ENCODE measurements around the gene KIAA1191.
A peak's percentile ranks its signal among the peaks of the same experiment; 100 is the strongest.

KIAA1191 gene

DNA sequence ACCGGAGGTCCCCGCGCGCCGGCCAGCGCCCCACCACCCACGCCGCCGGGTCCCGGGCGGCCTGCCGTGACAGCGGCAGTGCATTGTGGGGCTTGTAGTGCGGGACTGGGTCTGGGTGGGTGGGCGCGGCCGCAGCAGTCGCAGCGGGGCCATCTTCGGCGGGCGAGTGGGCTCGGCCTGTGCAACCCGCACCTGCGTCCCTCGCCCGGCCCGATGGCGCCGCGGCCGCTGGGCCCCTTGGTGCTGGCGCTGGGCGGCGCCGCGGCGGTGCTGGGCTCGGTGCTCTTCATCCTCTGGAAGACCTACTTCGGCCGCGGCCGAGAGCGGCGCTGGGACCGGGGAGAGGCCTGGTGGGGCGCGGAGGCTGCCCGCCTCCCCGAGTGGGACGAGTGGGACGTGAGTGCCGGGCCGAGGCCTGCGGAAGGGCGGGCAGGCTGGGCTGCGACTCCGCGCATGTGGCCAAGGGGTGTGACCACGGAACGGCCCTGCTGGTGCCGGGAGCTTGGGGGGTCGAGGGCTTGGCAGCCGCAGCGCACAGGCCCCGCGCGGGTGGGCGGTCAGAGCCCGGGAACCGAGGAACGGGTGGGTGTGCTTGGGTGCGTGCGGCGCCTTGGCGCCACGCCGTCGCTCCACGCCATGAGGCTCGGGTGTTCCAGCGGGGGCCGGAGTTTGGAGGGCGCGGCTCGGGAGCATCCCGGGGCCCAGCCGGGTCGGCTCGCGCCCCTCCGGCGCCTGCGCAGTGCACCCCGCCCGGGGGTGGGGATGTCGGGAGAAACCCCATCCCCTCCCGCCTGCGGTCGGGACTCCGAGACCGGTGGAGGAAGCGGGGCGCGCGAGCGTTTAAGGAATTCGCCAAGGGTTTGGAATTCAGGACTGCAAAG is 4.0 kb upstream of the KIAA1191 start, which contains the start of gene ARL10:
ARL10 (plus strand) TSS at position 137 of the 881 bp plus-strand sequence; CDS start at position 214, 77 bp downstream.
- peak; percentile 78 for DNase-seq

DNA sequence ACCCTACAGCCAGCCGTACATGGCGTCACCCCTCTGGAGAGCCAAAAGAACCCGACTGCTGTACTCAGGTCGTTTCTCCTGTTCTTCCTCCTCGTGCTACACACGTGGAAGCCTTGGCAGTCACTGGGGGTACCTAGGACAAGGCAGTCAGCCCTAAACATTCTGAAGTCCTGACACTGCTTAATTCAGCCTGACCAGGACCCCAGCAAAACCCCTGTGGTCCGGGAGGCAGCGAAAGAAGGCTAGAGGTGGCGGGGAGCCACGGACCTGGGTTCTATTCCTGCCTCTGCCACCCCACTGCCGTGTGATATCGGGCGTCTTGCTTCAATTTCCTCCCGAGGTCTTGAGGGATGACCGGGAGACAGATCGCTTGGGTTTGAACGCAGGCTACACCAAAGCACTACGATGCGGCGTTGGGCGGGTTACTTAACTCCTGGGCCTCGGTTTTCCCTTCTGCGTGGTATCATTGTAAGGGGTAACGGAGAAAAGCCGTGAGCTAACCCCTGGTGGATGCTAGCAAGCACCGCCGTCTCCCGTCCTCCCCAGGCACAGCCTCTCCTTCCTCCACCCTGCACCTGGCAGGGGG is 3.3 kb upstream of the KIAA1191 start:
- no peak for DNase-seq

DNA sequence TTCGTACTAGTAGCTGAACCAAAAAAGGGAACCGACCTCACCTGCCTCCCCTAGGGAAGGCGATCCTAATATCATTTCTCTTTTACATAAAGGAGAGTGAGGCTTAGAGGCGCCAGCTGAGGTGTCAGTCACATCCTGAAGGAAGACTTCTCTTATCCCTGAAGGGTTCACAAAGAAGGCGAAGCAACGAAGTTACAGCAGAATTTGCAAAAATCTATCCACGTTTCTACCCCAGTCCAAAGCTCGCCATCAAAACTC is 598 bp upstream of the KIAA1191 start:
- no peak for DNase-seq

DNA sequence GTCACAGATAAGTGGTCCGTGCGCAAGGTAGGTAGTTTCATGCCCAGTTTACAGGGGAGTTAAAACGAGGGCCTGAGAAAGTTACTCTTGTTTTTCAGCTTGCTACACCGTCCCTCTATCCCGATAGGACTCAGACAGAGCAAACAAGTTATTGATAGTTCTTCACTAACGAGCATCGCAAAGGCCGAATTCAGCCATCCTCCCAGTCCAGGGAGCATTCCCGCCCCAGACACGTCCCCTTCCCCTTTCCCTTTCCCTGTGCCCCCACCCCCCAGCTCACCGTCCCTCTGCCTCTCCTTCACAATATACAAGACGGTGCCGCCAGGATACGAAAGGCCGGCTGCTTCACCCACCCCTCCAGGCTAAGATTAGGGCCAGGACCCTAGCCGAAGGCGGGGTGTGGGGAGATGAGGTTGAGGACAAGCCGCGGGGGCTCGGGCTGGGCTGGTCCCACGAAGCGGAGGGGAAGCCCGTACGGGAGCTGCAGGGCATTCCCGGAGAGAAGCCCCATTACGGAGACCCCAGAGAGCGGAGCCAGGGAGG is 599 bp downstream of the KIAA1191 start:
- DNase-seq, result no peak

DNA sequence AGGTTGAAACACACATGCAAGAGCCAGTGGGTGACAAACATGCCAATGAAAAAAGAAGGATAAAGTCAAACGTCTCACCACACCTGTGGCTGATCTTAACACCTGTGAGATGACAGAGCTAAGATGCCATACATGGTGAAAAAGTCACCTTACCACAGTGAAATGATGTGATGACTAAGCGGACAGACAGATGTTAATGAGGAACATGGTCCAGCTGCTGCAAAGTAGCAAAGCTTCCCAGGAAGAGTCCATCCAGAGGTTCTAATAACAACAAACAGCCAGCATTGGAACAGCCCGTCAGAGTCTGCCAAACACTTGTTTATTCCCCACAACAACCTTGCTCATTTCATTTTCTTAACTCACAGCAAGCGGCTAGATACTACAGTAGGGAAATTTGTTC is 1.9 kb downstream of the KIAA1191 start:
- no peak for DNase-seq

DNA sequence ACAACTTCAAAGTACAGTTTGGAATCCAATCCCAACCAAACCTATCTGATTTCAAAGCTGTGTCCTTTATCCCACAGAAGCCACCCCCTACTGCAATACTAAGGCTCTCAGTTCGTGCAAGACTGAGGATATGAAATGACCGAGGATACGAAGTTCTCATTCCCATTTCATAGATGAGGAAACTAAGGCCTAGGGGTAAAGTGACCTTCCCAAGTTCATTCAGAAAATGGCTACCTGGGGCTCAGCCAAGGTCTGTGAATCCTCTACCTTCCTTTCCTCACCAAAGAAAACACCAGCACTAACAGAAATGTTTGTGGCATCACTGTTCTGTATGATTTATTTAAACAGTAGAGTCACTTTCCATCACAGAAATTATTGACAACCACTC is 5.4 kb downstream of the KIAA1191 start:
- DNase-seq, result no peak

DNA sequence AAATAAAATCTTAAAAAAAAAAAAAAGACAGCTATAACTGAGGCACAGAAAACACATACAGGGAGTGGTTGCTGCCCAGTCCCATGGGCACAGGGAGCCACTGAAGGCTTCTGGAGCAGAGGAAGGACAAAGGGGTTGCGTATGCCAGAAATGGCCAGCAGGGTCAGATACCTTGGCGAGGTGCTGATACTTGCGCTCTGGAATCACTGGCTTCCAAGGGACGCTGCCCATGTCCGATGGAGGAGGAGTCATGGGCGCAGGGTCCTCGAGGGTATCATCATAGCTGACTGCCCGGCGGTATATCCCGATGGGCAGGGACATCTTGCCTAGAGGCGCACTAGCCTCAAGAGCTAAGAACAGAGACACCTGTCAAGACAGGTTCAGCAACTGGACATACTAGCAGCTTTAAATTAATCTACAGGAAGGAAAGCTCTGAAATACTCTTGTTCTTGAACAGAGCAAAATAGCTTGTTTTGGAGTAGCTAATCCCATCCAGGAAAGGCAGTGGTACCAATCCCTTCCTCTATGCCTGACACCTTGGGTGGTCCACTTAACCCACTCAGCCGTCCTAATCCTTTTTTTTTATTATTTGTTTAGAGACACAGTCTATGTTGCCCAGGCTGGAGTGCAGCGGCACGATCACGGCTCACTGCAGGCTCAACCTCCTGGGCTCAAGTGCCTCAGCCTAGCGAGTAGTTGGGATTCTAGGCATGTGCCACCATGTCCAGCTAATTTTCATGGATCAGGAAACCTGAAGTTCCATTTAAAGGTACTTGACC is 6.0 kb downstream of the KIAA1191 start:
- DNase-seq, result peak; percentile 34

DNA sequence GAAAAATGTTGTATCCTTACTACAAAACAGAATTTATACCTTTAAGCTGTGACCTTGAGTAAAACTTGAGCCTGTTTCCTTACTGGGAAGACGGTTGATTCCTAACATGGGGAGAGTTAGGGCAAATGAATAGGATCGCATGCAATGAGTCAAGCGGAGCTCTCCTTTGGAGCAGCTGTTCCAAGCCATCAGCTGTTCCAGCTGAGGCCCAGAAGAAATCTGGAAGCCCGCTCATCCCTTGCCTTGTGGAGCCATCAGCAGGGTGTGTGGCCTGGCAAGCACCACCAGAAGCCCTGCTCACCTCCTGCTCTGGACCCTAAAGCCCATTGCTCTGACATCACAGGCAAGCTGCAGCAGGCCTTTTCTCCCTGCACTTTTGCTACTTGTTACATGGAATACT is 8.0 kb downstream of the KIAA1191 start:
- DNase-seq, result no peak

DNA sequence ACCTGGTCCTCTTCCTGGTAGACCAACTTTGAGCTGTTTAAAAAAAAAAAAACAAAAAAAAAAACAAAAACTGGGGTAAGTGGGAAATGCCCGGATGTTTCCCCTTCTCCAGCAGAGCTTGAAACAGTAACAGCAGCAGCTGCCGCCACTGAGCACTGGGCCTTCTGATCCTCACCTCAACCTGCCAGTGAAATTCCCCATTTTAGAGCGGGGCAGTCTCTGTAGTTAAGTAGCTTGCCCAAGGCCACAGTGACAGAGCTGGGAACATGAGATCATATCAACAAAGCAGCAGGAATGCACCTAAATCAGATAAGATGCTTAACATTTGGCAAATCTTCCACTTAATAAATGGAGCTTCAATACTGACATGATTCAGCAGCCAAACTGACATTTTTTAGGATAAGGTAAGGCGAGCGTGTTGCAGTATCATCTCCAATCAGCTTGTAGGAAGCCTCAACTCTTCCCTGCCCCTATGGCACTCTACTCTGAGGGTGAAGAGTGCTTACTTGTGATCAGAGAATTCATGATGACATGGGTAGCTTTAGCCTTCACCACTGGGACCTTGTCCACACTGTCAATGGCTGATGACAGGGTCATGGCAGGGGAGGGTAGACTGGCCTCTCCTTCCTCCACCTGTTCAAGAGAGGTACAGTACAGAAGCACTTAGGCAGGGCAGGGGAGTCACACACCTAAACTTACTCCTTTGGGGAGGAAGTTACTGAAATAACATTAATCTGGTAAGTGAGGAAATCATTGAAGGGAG is 9.3 kb downstream of the KIAA1191 start:
- DNase-seq, result no peak

DNA sequence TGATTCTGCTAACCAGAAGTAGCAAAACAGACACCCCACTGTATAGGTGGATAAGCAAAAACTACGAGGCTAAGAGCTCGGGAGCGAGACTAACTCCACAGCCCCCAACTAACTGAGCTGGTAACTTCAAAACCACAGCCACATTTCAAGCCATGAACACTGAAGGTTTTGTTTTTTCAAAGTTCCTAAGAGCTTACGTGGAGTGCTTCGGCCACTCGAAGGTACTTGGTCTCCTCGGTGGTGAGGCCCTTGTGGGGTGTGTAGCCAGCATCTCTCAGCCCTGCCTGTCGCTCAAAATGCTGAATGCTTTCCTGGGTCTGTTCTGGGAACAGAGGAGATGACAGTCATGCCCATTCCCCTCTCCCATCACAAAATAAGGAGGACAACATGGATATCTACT is 11.1 kb downstream of the KIAA1191 start:
- DNase-seq, result no peak

DNA sequence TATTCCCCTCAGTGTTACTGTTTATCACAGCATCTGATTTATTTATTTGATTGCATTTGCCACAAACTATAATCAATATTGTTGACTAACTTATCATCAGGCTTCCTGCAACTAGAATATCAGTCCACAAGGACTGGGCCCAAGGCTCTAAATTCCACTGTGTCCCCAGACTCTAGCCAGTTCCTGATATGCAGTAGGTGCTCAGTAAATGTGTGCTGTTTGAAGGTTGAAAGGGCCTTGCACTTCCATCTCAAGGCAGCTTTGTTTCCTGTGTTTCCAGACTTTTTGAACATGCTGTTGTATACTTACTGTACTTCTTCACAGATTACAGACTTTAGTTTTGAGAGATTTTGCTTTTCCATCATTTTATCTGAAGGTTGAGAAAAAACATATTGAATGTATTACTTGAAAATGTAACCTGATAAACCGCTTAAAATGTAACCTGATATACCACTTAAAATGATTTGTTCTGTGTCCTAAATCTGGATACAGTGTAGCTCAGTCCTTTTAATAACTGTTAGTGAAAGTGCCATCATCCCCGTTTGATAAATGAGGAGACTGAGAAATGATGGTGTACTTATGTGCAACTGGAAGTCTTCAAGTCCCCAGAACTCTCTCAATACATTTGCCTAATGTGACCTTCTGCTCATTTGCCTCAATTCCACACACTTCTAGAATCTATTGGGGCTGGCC is 18.7 kb downstream of the KIAA1191 start:
- no peak for DNase-seq

DNA sequence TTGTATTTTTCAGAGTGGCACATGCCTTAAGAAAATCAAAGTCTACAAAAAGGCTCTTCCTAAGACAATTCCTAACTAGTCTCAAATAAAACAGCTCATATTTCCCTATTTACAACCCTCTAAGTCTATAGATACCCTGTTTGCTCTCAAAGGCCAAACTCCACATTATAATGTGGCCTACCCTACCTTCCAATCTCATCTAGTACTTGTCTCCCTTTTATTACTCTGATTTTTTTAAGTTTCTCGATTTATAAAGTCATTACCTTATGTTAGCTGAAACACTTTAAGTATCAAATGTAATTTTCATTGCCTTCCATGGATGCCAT is 19.4 kb downstream of the KIAA1191 start:
- no peak for DNase-seq

DNA sequence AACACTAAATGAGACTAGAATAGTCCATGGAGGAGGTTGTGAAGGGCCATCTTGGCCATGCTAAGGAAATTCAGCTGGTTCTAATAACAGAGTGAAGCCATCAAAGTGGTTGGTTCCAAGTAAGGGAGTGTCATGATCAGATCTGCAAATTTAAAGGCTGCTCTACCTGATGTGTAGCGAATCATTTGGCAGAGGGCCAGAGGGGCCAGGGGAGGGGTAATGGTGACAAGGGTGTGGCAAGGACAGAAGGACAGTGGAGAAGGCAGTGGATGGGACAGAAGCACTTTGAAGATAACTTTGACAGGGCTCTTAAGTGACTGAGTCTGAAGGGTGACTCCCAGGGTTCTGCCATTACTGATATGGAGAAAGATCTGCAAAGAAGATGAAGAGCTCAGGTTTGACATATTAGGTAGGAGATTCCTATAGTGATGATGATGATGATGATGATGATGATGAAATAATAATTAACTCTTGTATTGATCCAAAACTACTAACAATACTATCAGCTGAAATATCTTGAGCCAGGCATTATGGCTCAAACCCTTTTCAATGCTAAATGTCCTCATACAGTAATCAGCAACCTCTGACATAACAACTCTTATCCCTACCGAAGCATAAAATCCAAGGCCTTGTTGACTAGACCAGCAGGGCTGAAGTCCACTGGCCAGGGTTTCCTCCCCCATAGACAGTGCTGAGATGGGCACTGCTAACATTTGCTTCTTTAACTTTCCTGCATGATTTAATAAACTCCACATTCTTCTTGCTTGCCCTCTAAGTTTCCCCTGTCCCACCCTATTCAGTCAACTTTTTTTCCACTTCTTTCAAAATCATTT is 20.0 kb downstream of the KIAA1191 start:
- DNase-seq, result no peak

DNA sequence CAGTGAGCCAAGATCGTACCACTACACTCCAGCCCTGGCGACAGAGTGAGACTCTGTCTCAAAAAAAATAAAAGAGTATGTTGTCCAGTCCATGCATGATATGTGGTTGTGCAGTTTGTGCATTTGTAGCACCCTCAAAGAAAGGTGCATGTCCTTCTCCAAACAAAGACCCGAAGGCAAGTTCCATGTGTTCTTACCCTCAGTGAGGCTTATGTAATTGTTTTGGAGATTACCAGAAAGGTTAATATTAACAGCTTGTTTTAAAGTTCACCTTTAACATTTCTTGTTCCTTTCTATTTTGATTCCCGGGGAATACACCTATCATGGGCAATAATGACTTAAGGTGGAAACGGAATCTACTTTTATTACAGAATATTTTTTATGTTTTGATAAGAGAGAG is 22.3 kb downstream of the KIAA1191 start:
- DNase-seq, result no peak

DNA sequence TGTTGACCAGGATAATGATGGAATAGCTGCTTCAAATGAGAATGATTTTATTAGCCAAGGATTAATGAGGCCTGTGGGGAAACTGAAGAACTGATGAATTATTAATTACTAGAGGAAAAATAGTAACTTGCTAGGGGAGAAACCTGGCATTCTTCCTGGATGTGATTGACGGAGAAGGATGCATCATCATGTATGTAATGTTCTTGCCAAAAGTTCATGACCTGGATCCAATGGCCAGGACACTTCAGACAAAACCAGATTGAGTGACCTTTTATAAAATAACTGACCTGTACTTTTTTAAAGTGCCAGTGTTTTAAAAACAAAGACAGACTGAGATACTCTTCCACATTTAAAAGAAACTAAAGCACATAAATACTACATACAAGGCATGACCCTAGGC is 23.7 kb downstream of the KIAA1191 start:
- no peak for DNase-seq

DNA sequence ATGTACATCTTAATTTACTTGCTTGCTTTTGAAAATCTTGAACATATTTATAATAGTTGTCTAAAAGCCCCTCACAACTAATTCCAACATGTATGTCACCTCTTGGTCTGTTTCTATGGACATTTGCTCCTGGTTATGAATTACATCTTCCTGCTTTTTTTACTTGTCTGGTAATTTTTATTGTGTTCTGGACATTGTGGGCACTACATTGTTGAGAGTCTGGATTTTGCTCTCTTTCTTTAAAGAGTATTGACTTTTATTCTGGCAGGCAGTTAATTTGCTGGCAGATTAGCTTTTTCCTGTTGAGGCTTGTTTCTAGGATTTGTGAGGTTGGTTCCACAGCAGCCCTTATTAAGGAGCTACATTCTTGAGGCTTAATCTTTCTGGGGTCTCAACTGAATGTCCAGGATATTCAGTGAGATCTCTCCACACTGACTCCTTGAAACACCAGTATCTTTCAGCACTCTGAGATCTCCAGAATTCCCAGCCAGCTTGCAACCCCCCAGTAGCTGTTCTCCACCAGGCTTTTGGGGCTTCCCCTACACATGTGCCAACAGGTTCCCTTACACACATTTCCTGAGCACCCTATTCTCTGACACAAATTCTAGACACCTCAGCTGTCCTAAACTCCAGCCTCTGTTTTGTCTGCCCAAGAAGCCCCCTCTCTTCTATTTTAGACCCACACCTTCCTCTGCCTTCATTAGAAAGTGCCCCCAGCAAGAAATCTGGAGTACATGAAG is 27.4 kb downstream of the KIAA1191 start:
- DNase-seq, result no peak

DNA sequence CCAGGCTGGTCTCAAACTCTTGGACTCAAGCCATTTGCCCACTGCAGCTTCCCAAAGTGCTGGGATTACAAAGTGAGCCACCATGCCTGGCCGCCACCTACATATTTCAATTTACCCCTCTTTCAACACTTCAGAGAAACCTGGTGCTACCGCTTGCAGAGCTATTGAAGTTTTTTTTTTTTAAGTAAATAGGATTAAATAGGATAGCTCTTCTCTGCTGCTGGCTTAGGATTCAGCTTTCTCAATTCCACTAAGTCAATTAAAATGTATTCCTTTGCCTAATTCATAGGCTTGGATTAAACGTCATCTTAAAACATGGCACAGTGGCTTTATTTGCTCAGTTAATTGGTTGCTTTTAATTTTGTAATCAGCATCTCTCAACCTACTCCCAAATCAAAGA is 41.0 kb downstream of the KIAA1191 start:
- DNase-seq, result no peak

DNA sequence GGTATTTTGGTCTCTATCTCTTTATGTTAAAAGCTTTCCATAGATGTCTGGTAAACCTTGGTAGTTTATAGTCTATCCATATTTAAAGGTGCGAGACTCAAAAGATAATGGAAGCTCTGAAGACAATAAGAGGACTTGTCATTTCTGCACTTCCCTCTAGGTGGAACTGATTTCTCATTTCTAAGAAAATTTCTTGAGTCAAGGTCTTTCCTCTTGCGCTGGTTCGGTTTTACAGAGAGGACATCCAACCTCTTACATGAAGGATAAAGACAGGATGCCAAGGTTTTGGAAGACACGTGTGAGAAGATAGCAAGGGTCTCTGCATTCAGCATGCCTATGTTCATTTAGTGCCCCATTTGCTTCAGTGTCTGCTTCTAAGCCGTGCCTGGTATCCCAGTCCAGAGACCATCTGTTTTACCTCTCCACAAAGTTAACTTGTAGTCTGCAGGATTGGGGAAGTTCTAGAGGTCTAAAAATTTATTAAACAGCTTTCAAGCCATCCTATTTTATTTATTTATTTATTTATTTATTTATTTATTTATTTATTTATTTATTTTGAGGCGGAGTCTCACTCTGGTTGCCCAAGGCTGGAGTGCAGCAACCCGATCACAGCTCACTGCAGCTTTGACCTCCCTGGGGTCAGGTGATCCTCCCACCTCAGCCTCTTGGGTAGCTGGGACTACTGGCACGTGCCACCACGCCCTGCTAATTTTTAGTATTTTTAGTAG is 41.6 kb downstream of the KIAA1191 start:
- no peak for DNase-seq

DNA sequence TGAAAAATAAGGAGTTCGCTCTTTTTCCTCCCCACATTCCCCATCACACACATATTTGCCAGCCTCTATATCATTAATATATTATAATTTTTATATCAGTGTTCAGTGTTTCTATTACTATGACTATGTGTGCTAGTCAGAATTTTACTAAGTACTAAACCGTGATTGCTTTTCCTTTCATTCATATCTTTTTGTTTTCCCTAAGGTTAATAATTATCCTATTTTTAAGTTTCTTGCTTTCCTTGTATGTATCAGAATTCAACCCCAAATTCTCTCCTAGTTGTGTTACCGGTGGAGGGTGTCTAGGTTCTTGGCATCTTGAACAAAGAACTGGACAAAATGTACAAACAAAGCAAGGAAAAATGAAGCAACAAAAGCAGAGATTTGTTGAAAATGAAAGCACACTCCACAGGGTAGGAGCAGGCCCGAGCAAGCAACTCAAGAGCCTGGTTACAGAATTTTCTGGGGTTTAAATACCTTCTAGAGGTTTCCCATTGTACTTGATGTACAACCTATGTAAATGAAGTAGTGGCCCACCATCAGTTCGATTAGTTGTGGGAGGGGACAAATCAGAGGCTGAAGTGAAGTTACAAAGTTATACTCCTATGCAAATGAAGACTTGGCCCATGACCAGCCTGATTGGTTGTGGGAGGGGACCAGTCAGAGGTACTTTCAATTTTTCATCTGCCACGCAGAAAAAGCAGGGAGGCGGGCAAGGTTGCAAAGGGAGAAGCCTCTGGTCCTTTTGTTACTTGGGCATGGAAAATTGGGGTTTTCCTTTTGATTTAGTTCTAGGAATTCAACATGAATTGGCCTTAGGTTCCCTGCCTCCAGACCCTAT is 43.8 kb downstream of the KIAA1191 start:
- DNase-seq, result no peak
